Measurements from ENCODE around the gene NDOR1. TPM values are rescaled to one million over a fixed set of nuclear protein-coding genes. Genes with fewer than 3 reads are reported as not detected.
A peak's percentile ranks its signal among the peaks of the same experiment; 100 is the strongest.

The NDOR1 gene
- polyA plus RNA-seq, 2 of the 4 experiments (the other 2 are of a cell fraction) = 5.6 to 19.5 TPM

GRCh38 chr9:137200311-137201204, 4.9 kb upstream of the NDOR1 start, which contains the start of gene TPRN:
Gene TPRN, minus strand, starts transcription at chr9:137200741. Its CDS starts 30 bp downstream, at chr9:137200711.
- TF ChIP-seq BCL3 (IDR thresholded peaks at IDR 0.05) (peak; percentile 89; the same call in 2 of the 3 replicates), NR3C1 (IDR thresholded peaks at IDR 0.05) (no peak), POLR2A (IDR thresholded peaks at IDR 0.05; ENCODE audit: low read length) (peak; percentile 82), EHF (CRISPR knock-in tag; IDR thresholded peaks at IDR 0.05) (no peak), JUN (IDR thresholded peaks at IDR 0.05) (peak; percentile 71 to 93; a peak in 4 of 5 replicates), PHF8 (IDR thresholded peaks at IDR 0.05; ENCODE audit: borderline replicate concordance, low read depth) (0 out of 2 replicates have a peak, but pooled peaks have one; percentile 29)
- TF ChIP-seq, protein P1, sequence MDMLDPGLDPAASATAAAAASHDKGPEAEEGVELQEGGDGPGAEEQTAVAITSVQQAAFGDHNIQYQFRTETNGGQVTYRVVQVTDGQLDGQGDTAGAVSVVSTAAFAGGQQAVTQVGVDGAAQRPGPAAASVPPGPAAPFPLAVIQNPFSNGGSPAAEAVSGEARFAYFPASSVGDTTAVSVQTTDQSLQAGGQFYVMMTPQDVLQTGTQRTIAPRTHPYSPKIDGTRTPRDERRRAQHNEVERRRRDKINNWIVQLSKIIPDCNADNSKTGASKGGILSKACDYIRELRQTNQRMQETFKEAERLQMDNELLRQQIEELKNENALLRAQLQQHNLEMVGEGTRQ (IDR thresholded peaks at IDR 0.05) = peak; percentile 75
- no peak for FAIRE-seq
- CTCF ChIA-PET = interaction anchor here (0.7 to 1.7 kb wide), 7 partner anchors 11 to 171 kb away, joined by 3 to 14 read pairs (median 5); partner anchors contain the start of genes ANAPC2, RNF224 and SSNA1

GRCh38 chr9:137201205-137201868, 4.2 kb upstream of the NDOR1 start:
- ATAC-seq (no peak; a peak in 1 of 6 replicates), DNase-seq (ENCODE audit: low read depth in 1 of 2, low spot score in 1 of 2) (no peak), FAIRE-seq (no peak)
- 40% methylated on average over 18 of the region's 23 CpGs for WGBS (ENCODE audit: missing lambda C conversion rate)
- POLR2A ChIA-PET = interaction anchor here (0.6 to 2.5 kb wide), 19 partner anchors 9 to 849 kb away, joined by 3 to 38 read pairs (median 4); partner anchors contain the start of genes ANAPC2, CYSRT1, MAN1B1 and SSNA1
- peaks cover 36% of the 10 kb centered on the region for H3K4me1 ChIP-seq
- H3K9me3 ChIP-seq = no peaks in the 10 kb centered on the region
- CTCF ChIA-PET = interaction anchor here (1.2 to 3.7 kb wide), 8 partner anchors 9 to 172 kb away, joined by 3 to 17 read pairs (median 6); partner anchors contain the start of genes ANAPC2, RNF224 and SSNA1
- TF ChIP-seq ATOH8 (CRISPR knock-in tag; IDR thresholded peaks at IDR 0.05; ENCODE audit: low read depth) (no peak), MAZ (IDR thresholded peaks at IDR 0.05; ENCODE audit: borderline replicate concordance, low read depth, low read length) (no peak), RARB (CRISPR knock-in tag; IDR thresholded peaks at IDR 0.05) (no peak), CEBPB (IDR thresholded peaks at IDR 0.05) (no peak), BCL3 (IDR thresholded peaks at IDR 0.05) (no peak), ZSCAN20 (CRISPR knock-in tag; IDR thresholded peaks at IDR 0.05) (no peak), EP300 (IDR thresholded peaks at IDR 0.05) (no peak), FOSL2 (IDR thresholded peaks at IDR 0.05) (no peak), FOSL2 (CRISPR knock-in tag; IDR thresholded peaks at IDR 0.05) (no peak), EHF (CRISPR knock-in tag; IDR thresholded peaks at IDR 0.05) (no peak), EHMT2 (IDR thresholded peaks at IDR 0.05; ENCODE audit: low read depth) (no peak), RFX5 (IDR thresholded peaks at IDR 0.05) (no peak), ZNF302 (CRISPR knock-in tag; IDR thresholded peaks at IDR 0.05) (no peak), PHF8 (IDR thresholded peaks at IDR 0.05; ENCODE audit: borderline replicate concordance, low read depth) (no peak), RCOR1 (IDR thresholded peaks at IDR 0.05; ENCODE audit: low read depth, low read length) (no peak), KDM5A (IDR thresholded peaks at IDR 0.05) (no peak), ZFP36 (IDR thresholded peaks at IDR 0.05; ENCODE audit: borderline replicate concordance, partially characterized antibody) (no peak), CHD2 (IDR thresholded peaks at IDR 0.05; ENCODE audit: low read length, partially characterized antibody) (no peak)
- peak overlapping the region; percentile 83 for H3K4me2 ChIP-seq
- peak overlapping the region; percentile 60 for H3K4me3 ChIP-seq
- H3K27ac ChIP-seq = peak overlapping the region; percentile 80 to 87

More at GRCh38 chr9:137200311-137201204, 4.9 kb upstream of the NDOR1 start, which contains the start of gene TPRN:
- peaks cover 38% of the 10 kb centered on the region for H3K4me1 ChIP-seq
- peak; percentile 98 to 100 for DNase-seq (ENCODE audit: low read depth in 1 of 2, low spot score in 1 of 2)
- ATAC-seq = peak; percentile 87 to 96
- H3K9me3 ChIP-seq = no peaks in the 10 kb centered on the region
- 0% methylated on average over 22 of the region's 118 CpGs for WGBS (ENCODE audit: missing lambda C conversion rate)
- H3K4me3 ChIP-seq = peak within 1 kb of the TSS; percentile 60
- peak within 1 kb of the TSS; percentile 80 to 87 for H3K27ac ChIP-seq
- peak within 1 kb of the TSS; percentile 97 for H3K4me2 ChIP-seq
- POLR2A ChIA-PET = interaction anchor here (0.6 to 2.5 kb wide), 19 partner anchors 9 to 848 kb away, joined by 3 to 38 read pairs (median 4); partner anchors contain the start of genes ANAPC2, CYSRT1, MAN1B1 and SSNA1
